Pulmonary artery endothelial cell (primary cell): Measurements from ENCODE around the gene SPTBN5. TPM values are rescaled to one million over a fixed set of nuclear protein-coding genes. Genes with fewer than 3 reads are reported as not detected.

Source experiments
- DNase-seq: peaks from one replicate; pipeline ENCODE4 v3.0.0-alpha.2; 2011; ENCODE audit warnings: low read depth, low spot score
- total RNA-seq: library from RNA; depleted of rRNA; stranded (reverse); fragments of >200 nt; gene quantifications from 2 replicates; pipeline ENCODE4 v1.2.3, GENCODE V29; 2014

Gene SPTBN5
- total RNA-seq, 1 donor from 2014 or later, result 3.6 TPM

DNA sequence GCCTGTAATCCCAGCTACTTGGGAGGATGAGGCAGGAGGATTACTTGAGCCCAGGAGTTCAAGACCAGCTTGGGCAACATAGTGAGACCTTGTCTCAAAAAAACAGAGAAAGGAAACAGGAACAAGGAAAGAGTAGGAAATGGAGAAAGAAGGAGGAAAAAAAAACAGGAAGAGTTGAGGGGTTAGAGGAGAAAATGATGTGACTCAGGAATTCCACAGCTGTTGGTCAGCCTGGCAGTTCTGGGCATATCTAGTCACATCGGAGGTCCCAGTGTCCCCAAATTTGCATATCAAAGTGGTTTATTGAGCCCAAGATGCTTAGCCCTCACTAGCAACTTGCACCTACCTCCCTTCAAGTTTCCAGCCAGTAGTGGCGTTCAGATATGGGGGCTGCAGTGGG lies 84.7 kb downstream of the SPTBN5 start:
- no peak for DNase-seq

DNA sequence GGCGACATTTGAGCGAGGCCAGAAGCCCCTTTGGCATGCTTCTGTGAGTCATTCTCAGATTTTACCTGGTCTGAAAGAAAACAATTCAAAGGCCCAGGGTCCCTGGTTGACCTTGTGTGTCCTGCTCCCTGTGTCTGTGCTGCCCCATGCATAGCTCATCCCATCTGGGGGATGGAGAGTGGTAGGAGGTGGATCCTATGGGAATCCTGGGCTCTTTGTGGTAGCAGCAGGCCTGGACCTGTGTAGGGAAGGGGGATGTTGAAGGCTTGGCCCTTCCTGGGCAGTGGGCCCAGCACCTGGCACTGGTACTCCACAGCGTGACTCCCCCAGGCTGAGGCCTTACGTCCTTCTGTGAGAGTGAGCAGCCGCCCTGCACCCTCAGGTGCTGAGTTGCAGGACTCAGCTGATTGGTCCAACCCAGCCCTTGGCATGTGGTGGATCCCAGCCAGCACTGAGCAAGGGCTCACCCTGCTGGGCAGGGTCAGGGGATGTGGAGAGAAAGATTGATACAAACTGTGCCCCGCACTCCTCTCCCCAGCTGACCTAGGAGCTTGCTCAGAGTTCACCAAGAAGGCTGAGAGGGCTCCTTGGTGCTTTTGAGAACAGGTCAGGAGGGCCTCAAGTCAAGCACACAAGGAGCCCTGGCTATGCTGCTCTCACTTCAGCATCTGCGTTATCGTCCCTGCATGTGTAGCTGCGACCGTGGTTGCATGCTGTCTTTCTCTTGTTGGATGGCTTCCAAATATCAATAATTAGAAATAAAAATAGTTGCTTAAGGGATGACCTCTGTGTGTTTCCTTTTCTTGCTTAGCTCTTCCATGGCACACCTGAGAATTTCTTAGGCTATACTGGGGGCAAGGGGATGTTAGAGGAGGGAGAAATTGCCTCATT lies 87.3 kb downstream of the SPTBN5 start:
- DNase-seq, result no peak

DNA sequence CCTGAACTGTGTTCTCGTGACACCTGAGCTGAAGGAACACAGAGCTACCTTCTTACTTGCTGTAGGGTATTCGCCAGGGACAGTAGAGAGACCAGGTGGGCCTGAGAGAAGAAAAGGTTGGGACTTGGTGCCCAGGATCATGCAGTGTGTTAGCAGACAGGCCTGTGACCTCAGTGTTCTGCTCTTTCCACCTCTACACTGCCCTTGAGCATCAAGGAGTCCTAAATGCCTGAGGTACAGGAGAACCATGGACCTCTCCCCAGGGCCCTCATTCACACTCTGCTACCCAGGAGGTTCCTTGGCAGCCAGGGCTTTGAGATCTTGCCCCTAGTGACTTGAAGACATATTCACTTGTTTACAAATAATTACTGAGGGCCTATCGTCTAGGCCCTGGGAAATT lies 88.1 kb downstream of the SPTBN5 start:
- DNase-seq, result no peak

DNA sequence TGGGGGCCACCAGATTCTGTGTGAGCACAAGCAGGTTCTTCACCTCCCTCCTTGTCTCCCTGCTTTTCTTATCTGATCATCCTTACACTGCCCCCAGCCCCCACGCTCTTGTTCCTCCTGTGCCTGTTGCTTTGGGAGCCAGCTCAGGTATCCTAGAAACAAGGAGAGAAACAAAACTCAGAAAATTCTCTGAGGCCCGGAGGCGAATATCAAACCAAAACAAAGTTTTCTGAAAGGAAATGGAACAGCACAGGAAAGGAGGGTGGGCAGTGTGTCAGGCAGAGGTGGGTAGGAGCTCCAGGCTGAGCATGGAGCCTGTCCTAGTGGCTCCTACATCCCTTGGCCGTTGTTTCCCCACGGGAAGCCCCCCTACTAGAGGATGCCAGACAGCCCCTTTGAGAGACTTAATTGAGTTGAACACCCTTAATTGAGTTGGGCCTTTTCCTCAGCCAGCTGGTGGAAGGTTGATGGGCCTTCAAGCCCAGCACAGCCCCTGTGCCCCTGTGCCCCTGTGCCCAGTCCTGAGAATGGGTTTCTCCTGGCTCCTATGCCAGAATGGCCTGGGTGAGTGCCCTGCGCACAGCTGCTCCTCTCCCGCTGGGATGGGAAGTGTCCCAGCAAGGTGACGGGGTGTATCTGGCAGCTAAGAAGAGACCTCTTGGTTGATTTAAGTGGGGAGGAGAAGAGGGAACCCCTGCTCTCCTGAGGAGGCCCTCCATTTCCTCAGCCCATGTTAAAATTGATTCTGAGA lies 88.8 kb downstream of the SPTBN5 start:
- peak; percentile 45 for DNase-seq

DNA sequence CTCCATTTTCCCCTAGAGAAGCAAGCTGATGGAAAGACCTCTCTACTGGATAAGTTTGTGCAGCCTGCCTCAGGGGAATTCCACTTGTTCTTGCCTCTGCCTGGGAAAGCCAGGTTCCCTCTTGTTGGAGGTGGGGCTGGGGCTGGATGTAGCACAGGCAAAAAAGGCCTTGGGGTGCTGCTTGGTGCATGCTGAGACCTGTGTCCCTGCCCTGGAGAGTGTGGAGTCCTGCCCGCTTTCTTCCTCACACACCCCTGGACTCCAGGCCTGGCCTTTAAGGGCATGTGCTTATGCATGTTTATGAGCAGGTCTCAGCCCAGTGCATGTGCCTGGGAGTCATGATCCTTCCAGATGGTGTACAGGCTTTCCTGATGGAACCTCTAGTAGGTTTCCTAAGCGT lies 89.5 kb downstream of the SPTBN5 start:
- no peak for DNase-seq

DNA sequence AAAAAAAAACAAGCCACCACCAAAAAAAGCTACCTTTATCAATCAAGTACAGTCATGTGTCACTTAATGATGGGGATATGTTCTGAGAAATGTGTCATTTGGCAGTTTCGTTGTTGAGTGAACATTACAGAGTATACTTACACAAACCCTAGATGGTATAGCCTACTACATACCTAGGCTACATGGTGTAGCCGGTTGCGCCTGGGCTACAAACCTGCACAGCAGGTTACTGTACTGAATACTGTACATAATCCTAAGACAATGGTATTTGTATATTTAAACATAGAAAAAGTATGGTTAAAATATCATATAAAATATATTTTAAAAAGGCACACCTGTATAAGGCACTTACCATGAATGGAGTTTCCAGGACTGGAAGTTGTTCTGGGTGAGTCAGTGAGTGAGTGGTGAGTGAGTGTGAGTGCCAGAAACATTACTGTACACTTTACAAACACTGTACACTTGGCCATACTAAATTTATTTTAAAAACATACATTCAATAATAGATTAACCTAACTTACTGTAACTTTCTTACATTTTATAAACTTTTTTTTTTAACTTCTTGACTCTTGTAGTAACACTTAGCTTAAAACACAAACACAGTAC lies 91.9 kb downstream of the SPTBN5 start:
- no peak for DNase-seq

DNA sequence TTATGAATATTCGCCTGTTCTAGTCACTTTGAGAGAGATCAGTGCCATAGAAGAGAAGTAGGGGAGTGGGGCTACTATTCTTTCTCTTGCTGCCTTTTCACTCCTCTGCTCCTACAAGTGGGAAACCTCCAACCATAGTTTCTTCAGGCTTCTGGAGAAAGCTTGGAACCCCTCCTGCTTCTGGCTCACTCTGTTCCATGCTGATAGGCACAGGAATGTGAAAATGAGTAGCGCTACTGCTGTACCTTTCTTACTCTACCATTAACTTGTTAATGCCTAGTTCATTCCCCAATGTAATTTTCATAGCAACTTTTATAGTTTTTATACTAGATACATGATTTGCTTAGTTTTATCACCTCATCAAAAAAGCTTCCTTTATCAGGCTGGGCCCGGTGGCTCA lies 92.7 kb downstream of the SPTBN5 start:
- DNase-seq, result no peak

DNA sequence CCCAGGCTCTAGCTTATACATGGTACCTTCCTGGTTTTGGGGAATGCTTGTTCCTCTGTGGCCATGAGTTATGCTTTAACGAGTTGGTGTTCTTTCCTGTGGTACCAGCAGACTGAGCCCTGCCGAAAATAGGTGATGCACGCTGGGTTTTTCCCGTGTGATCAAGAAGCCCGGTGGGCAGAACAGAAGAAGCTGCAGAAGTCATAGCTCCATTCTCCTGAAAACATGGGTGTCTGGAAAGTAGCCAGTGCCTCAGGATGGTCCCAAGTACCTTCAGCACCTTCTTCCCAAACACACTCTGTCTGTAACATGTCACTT lies 94.4 kb downstream of the SPTBN5 start:
- DNase-seq, result no peak

DNA sequence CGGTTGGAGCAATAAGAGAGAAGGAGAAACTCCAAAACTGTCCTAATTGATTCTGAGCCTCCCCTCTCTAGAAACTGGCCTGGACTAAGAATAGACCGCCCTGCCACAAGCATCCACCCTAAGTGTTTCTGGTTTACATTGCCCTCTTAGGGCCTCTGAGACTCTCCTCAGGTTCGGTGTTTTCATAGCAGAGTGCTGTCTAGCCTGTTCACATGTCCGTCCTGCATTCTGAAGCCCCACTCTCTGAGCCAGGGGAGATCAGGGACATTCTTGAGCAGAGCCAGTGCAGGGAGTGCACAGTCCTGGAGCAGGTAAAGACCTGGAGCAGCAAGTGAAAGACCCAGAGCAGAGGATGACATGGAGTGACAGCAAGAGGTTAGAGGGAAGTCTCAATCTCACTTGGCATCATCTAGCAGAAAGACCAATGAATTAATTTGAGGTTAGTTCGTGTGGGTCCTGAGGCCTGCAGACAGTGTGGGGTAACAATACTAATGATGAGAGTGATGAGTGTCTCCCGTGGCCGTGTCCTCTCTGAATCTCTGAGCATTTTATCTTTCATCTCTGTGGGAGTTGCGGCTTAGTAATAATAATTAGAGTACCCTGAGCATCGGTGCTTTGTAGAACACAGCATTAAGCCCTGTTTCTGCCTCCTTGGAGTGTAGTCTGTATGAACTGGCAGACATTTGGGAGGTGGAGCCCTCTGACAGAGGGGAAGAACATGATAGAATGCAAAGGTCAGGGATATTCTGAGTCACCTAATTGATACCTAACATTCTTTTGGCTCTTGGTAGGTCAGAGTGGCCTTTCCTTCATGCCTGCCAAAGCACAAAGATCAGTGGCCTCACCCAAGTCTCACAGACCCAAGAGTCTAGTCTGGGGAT lies 95.0 kb downstream of the SPTBN5 start:
- DNase-seq, result no peak

Other genes with a start within 250 kb of the SPTBN5 start
- gene MGA, start 233.6 kb downstream of the SPTBN5 start, total RNA-seq, result 26.6 and 46.2 TPM in 2 replicates
- 18.5 and 25.2 TPM in 2 replicates for gene MAPKBP1, start 119.6 kb downstream of the SPTBN5 start, total RNA-seq
- 2.1 and 6.1 TPM in 2 replicates for gene JMJD7, start 66.0 kb downstream of the SPTBN5 start, total RNA-seq
- gene PLA2G4B, start 55.2 kb downstream of the SPTBN5 start, total RNA-seq, result 0.26 and 0.85 TPM in 2 replicates
- gene EHD4, start 78.5 kb upstream of the SPTBN5 start, total RNA-seq, result 189 and 190 TPM in 2 replicates
- gene PLA2G4E, start 127.0 kb upstream of the SPTBN5 start, total RNA-seq, result not detected in 2 replicates
- gene PLA2G4D, start 200.5 kb upstream of the SPTBN5 start, total RNA-seq, result not detected in 2 replicates